Frontal cortex (tissue), 4 donors: ENCODE data around the gene TMEM127. TPM values are rescaled to one million over a fixed set of nuclear protein-coding genes. Genes with fewer than 3 reads are reported as not detected.
"Not testable (repeated sequence)": the region's sequence is repeated elsewhere in the genome, so short reads cannot be mapped to it uniquely, and the experiment has no call there.

Experiments used
- DNase-seq, 2 donors: peaks; one replicate each; pipeline ENCODE4 v3.0.0; 2012; ENCODE audit warnings: low spot score in 2 of 2
- FAIRE-seq: peaks from 2 replicates; lab custom pipeline; 2012; peaks lifted over from hg19 to GRCh38; lab: Jason Lieb, UNC
- total RNA-seq: library from RNA; depleted of rRNA; stranded (reverse); fragments of >200 nt; gene quantifications from one replicate; pipeline ENCODE4 v1.2.3, GENCODE V29; 2014
- donor health status: control.
- donor health status: control.
- donor health status: control.

TMEM127 gene
- total RNA-seq, 1 donor from 2014 or later, result 14.7 TPM

GRCh38 chr2:96264656-96265348 lies 995 bp downstream of the TMEM127 start:
- FAIRE-seq (no peak), DNase-seq (no peak)

GRCh38 chr2:96264086-96264485 lies 1.7 kb downstream of the TMEM127 start:
- no peak for FAIRE-seq
- no peak for DNase-seq

GRCh38 chr2:96262306-96262705 lies 3.5 kb downstream of the TMEM127 start:
- FAIRE-seq, result no peak

DNA sequence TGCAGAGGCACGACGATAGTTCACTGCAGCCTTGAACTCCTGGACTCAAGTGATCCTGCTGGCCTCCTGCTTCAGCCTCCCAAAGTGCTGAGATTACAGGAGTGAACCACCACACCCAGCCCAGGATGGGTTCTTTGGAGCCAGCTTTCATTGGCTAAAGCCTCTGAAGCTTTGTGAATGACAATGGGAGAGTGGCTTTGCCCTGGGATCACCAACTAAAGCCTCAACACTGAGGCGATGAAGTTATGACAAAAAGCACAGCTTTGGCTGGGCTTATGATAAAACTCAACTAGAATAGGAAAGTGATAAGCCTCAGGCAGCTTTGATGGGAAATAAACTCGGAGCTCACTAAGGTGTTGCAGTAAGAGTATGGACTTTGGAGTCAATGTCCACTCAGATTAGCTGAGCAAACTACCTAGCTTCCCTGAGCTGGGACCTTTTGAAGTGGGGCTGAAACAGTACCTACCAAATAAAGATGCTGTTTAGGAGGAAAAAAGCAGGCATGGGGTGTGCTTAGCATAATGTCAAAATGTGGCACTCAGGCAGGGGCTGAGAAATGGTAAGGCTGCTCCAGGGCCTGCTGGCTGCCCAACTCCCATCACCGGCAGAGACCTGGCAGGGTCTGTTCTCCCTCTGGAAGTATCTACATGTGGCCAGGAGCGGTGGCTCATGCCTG lies 4.3 kb downstream of the TMEM127 start:
- DNase-seq, result no peak
- FAIRE-seq, result no peak

More at GRCh38 chr2:96262306-96262705, 3.5 kb downstream of the TMEM127 start:
- DNase-seq, result no peak

DNA sequence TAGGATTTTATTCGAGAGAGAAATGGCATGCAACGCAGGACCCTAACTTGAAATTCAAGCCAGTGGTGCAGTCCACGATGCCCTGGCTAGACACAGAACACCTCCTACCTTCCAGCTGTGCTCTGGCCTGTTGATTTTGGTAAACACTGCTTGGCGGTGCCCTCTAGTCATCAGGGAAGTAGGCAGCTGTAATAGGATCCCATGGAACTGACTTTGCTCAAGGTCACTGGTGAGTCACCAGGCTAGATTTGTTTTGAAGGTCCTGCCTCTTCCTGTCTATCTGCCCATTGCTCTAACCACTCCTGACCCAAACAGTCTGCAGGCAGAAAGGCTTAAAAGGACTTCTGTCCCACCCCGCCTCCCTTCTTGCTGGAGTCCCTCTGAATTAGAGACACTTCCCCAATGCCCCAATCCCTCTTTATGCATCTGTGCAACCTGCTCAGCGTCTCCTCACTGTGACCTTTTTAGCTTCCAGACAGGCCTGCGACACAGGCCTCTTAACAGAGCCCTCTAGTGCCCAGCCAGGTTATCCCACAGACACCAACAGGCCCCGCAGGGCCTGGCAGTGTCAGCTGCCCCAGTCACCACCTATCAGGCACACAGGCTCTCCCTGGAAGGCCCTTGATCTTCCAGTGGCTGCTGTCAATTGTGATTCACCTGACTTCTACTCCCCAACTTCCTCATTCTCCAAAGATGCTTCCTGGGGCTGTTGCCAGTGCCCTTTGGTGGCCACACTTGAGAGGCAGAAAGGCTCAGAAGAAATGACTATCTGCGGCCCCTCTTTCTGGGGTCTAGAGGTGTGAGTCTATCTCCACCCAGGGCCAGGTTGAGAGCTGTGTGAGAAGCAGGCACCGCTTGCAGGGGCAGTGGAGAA lies 5.2 kb downstream of the TMEM127 start:
- DNase-seq (peak; percentile 31 to 67), FAIRE-seq (no peak)

DNA sequence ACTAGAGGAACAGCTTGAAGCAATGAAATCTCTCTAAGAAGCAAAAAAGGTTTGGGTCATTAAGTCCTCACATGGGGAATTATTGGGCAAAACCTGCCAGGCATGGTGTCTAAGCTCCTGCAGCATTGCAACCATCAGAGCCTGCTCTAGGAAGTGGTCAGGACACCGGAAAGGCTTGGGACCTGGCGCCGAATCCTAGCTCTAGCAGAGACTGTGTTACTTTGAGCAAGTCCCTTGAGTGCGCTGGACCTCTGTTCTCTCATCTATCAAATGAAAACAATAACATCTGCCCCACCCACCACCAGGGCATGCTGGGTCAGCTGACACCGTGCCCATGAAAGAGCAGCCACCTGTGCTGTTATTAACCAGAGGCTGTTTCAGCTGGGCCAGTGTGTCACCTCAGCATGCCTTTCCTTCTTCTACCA lies 6.3 kb downstream of the TMEM127 start:
- DNase-seq, result no peak
- FAIRE-seq, result no peak

- no peak for FAIRE-seq
- DNase-seq, result no peak
These were observed 7.4 kb downstream of the TMEM127 start for GRCh38 chr2:96258166-96259022.

GRCh38 chr2:96257744-96258143 lies 8.1 kb downstream of the TMEM127 start:
- not testable (repeated sequence) for DNase-seq, FAIRE-seq

DNA sequence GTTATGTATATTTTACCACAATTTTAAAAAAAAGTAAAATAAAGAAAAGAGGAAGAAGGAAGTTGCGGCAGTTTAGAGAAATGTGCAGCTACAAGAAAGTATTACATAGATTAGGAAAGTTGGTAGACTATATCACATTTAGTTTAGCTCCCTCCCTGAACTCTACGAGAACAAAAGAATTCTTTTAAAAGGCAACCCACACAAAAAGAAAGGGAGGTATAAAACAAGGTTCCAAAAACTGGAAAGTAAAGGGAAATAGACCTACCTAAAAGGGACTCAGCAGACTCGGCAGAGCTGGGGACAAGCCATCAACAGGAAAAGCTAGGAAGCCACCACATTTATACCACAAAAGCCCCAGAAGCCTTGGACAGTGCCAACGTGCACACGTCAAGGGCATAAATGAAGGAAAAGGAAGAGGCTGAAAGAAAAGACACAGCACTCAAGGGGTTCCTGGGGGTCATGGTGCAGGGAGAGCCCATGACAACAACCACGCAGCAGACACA lies 9.1 kb downstream of the TMEM127 start:
- DNase-seq (no peak), FAIRE-seq (no peak)

GRCh38 chr2:96254571-96254970 lies 11.2 kb downstream of the TMEM127 start:
- DNase-seq, result no peak
- no peak for FAIRE-seq

- FAIRE-seq (no peak), DNase-seq (no peak)
These were observed 12.8 kb downstream of the TMEM127 start for GRCh38 chr2:96253006-96253405.

DNA sequence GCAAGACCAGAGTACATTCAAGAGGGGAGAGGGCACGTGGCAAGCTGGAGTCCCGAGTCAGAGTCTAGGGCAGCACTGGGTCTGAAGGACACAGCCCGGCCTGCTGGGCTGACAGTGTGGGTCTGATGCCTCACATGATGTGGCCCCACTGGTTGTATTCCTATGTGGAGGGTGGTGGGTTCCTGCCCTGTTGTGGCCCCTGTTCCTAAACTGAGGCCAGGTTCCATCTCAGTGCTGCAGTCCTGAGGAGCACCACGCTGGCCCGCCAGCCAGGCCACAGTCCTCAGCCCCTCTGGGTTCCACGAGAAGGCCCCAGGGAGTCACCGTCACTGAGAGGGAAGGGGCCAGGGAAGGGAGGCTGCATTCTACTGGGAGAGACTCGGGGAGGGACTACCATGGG lies 13.3 kb downstream of the TMEM127 start:
- no peak for FAIRE-seq

DNA sequence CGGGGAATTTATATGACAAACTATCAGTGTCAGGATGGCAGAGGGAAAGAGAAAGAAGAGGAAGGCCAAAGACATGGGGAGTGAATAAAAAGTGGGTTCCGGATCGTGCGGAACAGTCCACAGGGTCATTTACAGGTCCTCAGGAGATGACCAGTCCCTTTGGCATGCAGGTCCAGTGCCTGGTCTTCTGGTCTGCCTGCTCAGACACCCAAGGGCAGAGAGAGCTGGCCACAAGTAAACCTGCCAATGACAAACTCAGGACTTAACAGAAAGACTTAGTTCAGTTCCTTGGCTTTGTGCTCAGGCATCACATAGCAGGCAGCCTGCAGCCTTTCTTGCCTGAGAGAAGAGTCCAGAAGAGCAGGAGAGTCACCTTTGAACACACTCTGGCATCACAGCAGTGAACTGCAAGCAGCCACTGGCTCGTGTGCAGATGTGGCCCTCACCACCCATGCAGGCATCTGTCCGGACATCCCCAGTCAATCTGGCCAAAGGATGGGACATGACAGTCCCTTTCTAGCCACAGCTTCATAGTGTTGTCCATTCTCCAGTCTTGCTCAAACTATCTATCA lies 14.0 kb downstream of the TMEM127 start:
- peak in 1 of 2 donors; percentile 30 for DNase-seq
- no peak for FAIRE-seq

More for the DNA sequence above, 13.3 kb downstream of the TMEM127 start:
- no peak for DNase-seq

DNA sequence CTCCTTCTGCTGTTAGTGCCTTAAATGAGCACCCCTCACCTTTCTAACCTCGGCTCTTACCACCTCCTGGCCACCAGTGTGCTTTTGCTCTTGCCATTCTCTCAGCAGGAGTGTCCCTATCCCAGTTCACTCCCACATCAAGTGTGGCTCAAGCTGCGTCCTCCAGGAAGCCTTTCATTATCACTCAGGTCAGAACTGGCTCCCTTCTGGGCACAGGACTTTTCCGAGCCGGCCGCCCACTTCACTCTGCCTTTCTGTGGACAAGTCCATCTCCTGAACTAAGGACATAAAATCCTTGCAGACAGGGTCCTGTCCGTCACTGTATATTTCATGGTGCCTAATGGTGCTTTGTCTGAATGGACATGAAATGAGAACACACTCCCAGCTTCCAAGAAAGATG lies 15.6 kb downstream of the TMEM127 start:
- FAIRE-seq (no peak), DNase-seq (no peak)

DNA sequence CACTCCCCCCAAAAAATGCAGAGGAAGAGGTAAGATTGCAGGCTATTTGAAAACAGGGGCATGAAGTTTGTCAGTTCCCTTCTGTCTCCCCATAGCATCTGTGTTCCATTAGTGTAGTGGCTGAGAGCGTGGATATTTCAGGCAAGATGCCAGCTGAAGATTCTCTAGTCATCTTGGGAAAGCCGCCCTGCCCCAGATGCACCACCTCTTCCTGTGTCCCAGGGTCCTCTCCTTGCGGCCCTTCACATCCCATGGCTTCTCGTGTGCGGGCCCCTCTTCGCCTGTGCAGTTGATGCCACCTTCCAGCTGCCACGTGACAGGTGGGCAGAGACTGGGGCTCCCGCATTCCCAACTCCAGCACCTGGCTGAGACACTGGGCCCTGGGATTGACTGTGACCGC lies 16.1 kb downstream of the TMEM127 start:
- DNase-seq (no peak), FAIRE-seq (no peak)

GRCh38 chr2:96248624-96249023 lies 17.2 kb downstream of the TMEM127 start:
- no peak for FAIRE-seq
- DNase-seq, result no peak

GRCh38 chr2:96247896-96248295 lies 17.9 kb downstream of the TMEM127 start:
- FAIRE-seq, result no peak
- no peak for DNase-seq

- FAIRE-seq, result no peak
These were observed 18.8 kb downstream of the TMEM127 start for GRCh38 chr2:96247009-96247408.

More at GRCh38 chr2:96247009-96247408, 18.8 kb downstream of the TMEM127 start:
- no peak for DNase-seq
